Measurements from ENCODE around the gene ANKRD24.
"Not testable (repeated sequence)": the region's sequence is repeated elsewhere in the genome, so short reads cannot be mapped to it uniquely, and the experiment has no call there.

ANKRD24 gene

DNA sequence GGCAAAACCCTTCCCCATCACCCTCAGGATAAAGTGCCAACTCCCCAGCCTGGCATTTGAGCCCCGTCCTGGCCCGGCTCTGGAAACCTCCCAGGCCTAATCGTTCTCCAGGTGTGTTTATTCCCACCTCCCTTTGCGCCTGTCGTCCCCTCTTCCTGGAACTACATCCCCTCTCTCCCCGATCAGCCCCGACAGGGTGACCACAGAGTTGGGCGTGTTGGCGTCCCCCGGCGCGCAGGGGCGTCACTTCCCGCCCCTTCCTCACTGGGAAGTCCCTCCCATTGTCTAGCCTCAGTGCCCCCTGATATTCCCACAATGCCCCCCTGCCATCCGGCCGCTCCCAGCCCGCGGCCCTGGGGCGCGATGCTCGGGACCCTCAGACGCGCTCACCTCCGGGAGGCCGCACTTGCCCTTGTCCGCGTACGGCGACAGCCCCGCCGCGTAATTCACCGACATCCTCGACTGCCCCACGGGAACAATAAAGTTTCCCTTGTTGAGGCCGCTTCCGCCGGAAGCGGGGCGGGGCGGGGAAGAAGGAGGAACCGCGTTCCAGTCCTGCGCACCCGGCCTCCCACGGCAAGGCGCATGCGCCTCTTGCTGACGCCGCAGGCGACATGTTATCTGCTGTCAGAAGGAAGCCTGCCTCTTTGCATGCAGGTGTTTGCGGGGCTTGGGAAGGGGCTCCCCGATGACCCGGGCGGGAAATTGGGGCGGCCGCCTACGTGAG lies at the start of gene ANKRD24, which contains the start of gene SIRT6:
Gene ANKRD24 (plus strand): TSS at position 606 of the 727 bp plus-strand sequence. CDS start 3,737 bp downstream, outside the sequence.
Gene SIRT6 (minus strand): TSS at position 480 of the 727 bp plus-strand sequence. CDS start 24 bp downstream, at position 456.
- DNase-seq: peak; percentile 95 to 96

DNA sequence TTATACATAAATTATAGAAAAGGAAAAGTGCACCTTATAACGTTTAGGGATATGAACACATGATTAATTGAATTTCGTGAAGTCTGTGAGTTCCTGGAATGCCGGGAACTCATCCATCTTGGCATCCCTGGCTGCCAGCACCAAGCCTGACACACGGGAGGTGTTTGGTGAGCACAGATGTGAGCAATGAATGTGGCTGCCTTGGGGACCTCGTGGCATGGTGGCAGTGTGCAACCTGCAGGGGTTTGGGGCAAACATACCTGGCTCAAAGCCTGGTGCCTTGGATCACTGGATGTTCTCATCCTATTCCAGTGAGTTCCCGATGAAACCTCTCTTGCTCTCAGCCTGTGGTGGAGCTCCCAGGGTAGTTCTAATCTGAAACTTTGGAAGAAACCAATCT lies 48.1 kb upstream of the ANKRD24 start:
- no peak for DNase-seq

DNA sequence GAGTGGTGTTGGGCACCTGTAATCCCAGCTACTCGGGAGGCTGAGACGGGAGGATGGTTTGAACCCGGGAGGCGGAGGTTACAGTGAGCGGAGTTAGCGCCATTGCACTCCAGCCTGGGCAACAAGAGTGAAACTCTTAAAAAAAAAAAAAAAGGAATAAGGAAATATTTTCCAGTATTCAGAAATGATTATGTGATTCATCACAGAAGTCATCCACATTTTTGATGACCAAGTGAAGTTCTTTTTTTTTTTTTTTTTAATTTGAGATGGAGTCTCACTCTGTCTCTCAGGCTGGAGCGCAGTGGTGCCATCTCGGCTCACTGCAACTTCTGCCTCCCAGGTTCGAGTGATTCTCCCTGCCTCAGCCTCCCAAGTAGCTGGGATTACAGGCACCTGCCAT lies 47.1 kb upstream of the ANKRD24 start:
- DNase-seq: not testable (repeated sequence)

DNA sequence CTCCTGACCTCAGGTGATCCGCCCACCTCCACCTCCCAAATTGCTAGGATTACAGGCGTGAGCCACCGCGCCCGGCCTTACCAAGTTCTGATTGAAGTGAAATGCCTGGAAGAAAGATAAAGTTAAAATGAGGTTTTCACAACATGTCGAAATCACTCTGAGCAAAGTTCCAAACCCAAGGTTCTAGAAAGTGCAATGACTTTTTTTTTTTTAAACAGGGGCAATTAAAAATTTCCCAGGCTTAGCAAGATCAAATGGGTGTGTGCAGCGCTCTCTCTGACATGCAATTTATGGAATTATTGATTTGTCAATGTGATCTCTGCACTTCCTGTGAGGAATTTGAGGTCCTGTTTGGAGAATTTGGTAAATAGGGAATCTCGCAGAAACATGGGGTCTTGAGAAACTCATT lies 45.8 kb upstream of the ANKRD24 start:
- DNase-seq: no peak

DNA sequence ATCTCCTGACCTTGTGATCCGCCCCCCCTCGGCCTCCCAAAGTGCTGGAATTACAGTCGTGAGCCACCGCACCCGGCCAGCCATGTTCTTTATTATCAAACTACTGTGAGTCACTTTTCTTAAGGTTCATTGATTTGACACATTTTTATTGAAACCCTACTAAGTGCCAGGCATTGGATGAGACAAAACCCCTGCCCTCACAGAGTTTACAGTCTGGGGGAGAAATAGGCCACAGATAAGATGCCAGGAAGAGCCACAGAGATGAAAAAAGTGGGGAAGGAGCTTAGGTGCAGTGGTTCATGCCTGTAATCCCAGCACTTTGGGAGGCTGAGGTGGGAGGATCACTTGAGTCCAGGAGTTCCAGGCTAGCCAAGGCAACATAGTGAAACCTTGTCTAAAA lies 44.0 kb upstream of the ANKRD24 start:
- no peak for DNase-seq

DNA sequence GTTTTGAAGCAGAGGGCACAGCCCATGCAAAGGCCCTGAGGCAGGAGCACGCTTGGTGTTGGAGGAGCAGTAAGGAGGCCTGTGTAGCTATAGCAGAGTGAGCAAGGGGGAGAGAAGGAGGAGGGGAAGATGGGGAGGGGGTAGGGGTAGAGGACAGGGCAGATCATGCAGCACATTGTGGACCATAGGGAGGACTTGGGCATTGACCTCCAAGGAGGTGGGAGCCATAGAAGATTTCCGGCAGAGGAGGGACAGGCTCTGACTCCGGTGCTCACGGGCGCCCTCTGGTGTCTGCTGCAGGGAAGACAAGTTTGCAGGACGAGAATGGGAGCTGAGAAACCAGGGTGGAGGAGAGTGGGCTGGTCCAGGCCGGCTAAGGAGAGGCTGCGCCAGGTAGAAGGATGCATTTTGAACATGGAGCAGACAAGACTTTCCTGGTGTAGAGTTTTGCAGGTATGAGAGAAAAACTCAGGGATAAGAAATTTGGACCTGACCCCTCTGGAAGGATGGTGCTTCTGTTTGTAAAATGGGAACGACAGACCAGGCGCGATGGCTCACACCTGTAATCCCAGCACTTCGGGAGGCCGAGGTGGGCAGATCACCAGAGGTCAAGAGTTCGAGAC lies 42.8 kb upstream of the ANKRD24 start:
- peak; percentile 79 to 89 for DNase-seq

DNA sequence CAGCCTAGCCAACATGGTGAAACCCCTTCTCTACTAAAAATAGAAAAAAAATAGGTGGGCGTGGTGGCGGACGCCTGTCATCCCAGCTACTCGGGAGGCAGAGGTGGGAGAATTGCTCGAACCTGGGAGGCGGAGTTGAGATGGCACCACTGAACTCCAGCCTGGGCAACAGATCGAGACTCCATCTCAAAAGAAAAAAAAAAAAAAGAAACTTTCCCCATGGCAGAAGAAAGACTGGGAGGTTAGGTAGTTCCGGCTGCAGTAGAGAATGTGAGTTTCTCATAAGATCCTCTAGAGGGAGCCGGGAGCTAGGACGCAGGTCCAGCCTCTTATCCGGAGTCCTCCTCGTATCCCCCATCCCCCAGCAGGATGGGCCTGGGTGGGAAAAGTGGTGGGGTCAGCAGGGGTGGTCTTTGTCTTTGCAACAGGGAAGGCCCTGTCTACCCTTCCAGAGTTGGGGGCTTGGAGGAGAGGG lies 42.2 kb upstream of the ANKRD24 start:
- no peak for DNase-seq

DNA sequence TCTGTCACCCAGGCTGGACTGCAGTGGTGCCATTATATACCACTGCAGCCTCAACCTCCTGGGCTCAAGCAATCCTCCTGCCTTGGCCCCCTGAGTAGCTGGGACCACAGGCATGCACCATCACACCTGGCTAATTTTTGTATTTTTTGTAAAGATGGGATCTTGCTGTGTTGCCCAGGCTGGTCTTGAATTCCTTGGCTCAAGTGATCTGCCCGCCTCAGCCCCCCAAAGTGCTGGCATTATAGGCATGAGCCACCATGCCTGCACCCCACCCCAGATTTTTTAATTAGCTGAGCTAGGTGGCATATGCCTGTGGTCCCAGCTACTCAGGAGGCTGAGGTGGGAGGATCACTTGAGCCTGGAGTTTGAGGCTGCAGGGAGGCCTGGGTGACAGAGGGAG lies 39.6 kb upstream of the ANKRD24 start:
- DNase-seq: not testable (repeated sequence)

DNA sequence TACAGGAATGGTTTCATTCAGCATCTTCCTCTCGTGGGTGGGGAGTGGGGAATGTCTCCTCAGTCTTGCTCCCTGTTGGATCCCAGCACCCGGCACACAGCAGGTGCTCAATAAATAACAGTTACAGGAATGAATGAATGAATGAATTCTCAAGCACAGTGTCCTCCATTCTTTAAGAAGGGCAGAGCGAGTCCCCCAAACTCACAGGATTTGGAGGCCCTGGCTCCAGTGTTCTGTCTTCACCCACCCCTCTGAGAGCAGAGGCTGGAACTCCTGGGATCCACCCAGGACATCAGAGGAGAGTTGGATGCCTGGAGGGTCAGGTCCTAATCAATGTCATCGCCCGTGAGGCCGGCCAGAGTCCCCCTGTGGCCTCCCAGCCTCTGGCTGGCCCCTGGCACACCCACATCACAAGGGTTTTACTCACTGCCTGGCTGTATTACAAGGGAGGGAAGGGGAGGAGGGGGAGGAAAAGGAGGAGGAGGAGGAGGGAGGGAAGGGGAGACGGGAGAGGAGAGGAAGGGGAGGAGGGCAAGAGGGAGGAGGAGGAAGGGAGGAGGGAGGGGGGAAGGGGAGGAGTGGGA lies 37.7 kb upstream of the ANKRD24 start:
- no peak for DNase-seq

DNA sequence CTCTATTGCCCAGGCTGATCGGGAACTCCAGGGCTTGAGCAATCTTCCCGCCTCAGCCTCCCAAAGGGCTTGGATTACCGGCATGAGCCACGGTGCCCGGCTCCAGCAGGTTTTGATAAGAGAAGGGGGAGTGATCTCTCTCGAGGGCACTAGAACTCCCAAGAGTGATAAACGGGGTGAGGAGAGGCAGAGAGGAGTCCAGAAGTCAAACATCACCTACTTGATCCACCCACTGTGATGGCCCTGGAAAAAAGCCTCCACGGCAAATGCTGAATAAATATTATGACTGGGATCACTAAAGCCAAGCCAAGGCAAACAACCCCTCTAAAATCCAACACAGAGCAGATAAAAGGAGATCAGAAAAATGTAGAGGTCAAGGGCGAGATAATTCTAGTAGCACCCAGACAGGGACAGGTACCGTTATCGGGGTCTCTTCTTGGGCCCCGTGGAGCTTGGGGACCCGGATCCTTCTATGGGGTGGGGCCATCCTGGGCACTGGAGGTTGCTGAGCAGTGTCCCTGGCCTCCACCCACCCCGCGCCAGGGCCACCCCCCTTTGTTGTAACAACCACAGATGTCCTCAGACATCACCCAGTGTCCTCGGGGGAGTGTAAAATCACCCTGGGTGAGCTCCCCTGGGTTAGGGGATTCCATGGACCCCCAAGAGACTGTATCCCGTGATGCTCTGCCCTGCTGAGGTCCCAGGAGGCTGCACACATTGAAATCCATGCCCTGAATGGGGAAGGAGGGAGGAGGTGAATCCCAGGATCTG lies 32.8 kb upstream of the ANKRD24 start:
- no peak for DNase-seq

DNA sequence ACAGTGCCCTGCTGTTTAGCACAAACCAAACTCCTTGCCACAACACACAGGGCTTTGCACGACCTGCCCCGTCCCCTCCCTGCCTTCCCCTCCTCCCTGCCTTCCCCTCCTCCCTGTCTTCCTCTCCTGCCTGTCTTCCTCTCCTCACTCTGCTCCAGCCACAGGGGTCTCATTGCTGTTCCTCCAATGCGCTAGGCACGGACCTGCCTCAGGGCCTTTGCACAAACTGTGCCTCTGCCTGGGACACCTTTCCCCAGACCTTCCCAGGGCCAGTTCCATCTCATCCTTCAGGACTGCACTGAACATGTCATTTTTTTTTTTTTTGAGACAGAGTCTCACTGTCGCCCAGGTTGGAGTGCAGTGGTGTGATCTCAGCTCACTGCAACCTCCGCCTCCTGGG lies 30.9 kb upstream of the ANKRD24 start:
- DNase-seq: no peak

DNA sequence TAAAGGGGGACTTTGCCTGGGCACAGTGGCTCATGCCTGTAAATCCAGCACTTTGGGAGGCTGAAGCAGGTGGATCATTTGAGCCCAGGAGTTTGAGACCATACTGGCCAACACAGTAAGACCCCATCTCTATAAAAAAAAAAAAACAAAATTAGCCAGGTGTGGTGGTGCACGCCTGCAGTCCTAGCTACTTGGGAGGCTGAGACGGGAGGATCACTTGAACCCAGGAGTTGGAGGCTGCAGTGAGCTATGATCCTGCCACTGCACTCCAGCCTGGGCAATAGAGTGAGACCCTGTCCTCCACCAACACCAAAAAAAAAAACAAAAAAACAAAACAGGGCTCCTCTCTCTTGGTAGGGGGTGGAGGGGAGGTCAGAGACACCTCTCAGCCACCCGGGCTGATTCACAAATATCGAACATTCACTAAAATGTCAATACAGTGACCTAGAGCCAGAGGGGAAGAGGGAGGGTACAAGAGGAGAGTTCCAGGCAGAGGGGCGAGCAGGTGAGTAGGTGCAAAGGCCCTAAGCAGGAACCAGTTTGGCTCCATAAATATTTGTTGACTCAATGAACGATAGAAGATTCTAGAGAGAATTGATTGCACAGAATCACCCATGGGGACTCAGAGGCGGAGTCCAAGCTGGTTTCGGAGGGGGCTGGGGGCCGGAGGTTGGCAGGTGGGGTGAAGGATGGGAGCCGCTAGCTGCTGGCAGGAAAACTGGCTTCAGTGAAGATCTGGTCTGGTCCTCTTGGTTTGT lies 30.1 kb upstream of the ANKRD24 start:
- DNase-seq: no peak

DNA sequence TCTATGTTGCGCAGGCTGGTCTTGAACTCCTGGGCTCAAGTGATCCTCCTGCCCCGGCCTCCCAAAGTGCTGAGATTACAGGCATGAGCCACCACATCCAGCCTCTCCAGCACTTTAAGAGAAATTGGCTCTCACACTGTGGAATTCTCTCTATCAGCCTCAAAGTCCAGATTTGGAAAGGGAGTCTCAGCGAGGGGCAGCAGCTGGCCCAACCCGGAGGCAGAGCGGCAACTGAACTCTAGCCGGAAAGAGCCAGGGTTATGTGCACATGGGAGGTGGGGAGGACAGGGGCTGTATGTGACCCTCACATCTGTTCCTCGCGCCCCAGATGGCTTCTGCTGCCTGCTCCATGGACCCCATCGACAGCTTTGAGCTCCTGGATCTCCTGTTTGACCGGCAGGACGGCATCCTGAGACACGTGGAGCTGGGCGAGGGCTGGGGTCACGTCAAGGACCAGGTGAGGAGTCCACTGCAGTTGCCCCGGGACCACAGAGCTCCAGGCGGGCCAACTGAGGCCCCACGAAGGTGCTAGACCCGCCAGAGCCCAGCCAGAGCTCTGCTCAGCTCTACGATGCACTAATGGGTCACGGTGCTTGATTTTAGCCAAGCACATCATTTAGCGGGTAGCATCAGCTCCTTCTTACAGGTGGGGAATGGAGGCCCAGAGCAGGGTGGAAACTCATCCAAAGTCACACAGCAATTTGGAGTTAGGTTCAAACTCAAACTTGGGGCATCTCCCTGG lies 27.7 kb upstream of the ANKRD24 start:
- DNase-seq: no peak

DNA sequence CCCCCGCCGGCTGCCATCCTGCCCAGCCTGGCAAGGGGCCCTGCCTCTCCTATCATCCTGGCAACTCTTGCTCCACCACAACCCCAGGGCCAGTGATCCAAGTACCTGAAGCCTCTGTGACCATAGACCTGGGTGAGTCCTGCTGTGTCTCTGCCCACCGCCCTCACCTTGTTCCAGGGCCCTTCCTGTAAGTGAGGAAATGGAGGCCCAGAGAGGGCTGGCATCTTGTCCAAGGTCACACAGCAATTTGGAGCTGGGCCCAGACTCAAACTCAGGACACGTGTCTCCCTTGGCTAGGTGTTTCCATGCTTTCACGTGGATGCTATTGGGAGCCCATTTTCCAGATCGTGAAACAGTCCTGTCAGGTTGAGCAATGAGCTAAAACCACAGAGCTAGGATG lies 25.3 kb upstream of the ANKRD24 start:
- no peak for DNase-seq

DNA sequence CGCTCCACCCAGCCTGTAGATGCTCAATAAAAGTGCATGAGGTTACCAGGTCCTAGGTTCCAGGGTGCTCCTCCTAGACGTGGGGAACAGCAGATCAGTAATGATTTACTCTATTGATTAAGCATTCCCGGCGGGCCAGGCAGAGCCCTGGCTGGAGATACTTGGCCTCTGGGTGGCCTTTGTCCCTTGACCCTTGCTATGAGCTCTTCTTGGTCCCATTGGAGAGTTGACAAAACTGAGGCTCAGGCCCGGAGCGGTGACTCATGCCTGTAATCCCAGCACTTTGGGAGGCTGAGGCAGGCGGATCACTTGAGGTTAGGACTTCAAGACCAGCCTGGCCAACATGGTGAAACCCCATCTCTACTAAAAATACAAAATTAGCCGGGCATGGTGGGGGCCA lies 24.5 kb upstream of the ANKRD24 start:
- DNase-seq: not testable (repeated sequence)

DNA sequence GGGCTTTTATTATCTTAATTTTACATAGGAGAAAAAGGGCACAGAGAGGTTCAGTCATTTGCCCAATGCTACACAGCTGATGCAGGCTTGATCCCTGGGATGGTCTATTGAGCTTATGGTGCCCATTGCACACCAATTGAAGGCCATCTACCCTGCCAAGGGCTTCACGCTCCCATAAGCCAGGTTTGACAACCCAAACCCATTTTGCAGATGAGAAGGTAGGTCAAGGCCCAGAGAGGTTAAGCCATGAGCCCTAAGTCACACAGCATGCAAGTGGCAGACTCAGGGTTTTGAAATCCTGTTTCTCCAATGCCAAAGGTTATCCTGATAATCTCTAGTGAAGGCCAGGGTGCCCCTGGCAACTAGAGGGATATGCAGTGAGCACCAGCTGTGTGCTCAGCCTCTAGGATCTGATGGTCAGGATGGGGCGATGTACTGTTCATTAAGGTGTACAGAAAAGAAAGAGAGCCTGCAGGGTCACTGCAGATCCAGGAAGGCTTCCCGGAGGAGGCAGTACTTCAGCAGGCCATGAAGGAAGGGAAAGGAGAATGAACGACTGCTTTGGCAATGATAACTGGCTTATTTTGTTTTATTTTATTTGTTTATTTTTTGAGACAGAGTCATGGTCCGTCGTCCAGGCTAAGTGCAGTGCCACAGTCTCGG lies 20.9 kb upstream of the ANKRD24 start:
- no peak for DNase-seq

DNA sequence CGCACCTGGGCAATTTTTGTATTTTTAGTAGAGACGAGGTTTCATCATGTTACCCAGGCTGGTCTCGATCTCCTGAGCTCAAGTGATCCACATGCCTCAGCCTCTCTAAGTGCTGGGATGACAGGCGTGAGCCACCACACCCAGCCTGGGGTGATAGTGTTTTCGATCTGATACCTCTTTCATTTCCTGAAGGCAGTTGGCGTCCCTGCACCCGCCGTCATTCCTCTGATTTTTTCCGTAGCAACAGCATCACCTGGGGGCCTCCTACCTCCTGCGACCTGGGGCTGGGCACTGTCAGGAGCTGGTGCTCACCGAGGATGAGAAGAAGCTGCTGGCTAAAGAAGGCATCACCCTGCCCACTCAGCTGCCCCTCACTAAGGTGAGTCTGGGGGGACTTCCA lies 18.2 kb upstream of the ANKRD24 start:
- no peak for DNase-seq

DNA sequence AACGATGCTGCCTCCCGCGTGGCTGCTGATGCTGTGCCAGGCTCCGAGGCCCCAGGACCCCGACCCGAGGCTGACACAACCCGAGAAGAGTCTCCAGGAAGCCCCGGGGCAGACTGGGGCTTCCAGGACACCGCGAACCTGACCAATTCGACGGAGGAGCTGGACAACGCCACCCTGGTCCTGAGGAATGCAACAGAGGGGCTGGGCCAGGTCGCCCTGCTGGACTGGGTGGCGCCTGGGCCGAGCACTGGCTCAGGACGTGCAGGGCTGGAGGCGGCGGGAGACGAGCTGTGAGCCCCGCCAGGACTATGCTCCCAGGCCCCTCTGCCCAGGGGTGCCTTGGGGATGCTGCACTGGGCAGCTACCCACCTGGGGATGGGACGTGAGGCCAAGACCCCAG lies 10.8 kb upstream of the ANKRD24 start:
- DNase-seq: no peak

DNA sequence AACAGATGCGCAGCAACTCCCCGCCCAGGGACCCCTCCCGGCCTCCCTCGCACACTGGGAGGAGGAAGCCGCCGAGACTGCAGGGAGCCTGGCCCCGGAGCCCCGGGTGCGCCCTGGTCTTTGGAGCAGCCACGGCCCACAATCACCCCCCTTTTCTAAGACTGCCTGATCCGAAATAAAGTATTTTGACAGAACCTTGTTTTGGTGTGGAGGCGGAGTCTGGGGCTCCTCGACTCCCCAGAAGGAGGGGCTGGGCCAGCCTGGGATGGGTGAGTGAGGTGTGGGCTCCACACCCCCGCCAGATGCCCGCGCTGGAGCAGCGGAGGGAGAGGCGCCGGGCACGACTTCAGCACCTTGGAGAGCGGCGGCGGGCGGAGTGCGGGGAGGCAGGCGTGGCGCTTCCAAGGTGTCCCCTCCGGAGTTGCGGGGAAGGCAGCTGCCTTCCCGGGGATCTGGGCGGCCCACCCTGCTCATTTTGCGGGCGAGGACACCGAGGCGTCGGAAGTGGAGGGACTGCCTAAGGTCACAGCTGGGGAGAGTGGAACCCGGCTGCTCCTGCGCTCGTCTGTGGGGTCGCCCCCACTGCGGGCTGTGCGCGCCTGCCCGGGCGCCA lies 9.5 kb upstream of the ANKRD24 start:
- peak; percentile 30 to 70 for DNase-seq

DNA sequence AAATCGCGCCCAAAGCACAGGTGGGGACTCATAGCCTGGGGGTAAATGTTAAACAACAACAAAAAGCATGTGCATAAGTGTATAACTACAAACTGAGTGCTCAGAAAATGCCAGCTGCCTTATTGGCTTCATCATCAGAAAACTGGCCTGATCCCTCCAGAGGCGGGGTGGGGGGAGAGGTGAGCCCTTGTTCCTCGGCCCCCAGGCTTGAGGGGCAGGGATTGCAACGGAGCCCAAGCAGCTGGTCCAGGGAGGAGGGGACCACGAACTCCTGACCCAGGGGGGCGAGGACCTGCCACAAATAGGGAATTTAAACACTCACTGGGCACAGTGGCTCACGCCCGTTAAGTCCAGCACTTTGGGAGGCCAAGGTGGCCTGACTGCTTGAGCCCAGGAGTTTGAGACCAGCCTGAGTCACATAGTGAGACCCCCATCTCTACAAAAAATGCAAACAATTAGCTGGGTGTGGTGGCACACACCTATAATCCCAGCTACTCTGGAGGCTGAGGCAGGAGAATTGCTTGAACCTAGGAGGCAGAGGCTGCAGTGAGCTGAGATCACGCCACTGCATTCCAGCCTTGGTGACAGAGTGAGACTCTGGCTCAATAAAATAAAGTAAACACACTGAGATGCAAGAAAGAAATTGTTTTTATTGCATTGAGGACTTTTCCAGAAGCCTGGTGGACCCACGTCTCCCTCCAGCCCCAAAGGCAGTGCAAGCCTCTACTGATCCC lies 8.8 kb upstream of the ANKRD24 start:
- DNase-seq: no peak

All from stimulated activated CD4-positive, alpha-beta T cell treated with anti-CD3 and anti-CD28 coated beads, Interleukin-4, amount 100 ng/mL, for 4 hours (primary cell).